Measurements from ENCODE around the gene ARSB. TPM values are rescaled to one million over a fixed set of nuclear protein-coding genes. Genes with fewer than 3 reads are reported as not detected.

Gene ARSB
- total RNA-seq, 6 donors from 2014 or later = 9.8 to 24.1 (median 18.7) TPM

- TF ChIP-seq CTCF (IDR thresholded peaks at IDR 0.05) (no peak), POLR2A (IDR thresholded peaks at IDR 0.05) (no peak), POLR2AphosphoS5 (IDR thresholded peaks at IDR 0.05) (no peak)
- Histone ChIP-seq H3K4me1 (no peaks in the 10 kb centered on the region), H3K36me3 (no peaks in the 10 kb centered on the region), H3K4me3 (no peak overlapping the region), H3K9me3 (no peaks in the 10 kb centered on the region), H3K27ac (no peak overlapping the region), H3K27me3 (no peaks in the 10 kb centered on the region)
- ATAC-seq (ENCODE audit: low FRiP score in 2 of 2) (no peak), DNase-seq (no peak)
- WGBS, 2 donors = 85 to 89% methylated on average over 6 of the region's 6 CpGs
These were observed 223.3 kb downstream of the ARSB start for GRCh38 chr5:78761840-78762239.

- no peak overlapping the region for H3K27ac ChIP-seq
- no peaks in the 10 kb centered on the region for H3K4me1 ChIP-seq
- no peaks in the 10 kb centered on the region for H3K36me3 ChIP-seq
- H3K27me3 ChIP-seq = no peaks in the 10 kb centered on the region
- H3K4me3 ChIP-seq = no peak overlapping the region
- DNase-seq (no peak), ATAC-seq (ENCODE audit: low FRiP score in 2 of 2) (no peak)
- no peaks in the 10 kb centered on the region for H3K9me3 ChIP-seq
- no peak for TF ChIP-seq POLR2A (IDR thresholded peaks at IDR 0.05)
- TF ChIP-seq POLR2AphosphoS5 (IDR thresholded peaks at IDR 0.05) = no peak
- TF ChIP-seq EP300 (IDR thresholded peaks at IDR 0.05) = no peak
- TF ChIP-seq CTCF (IDR thresholded peaks at IDR 0.05) = no peak
These were observed 224.3 kb downstream of the ARSB start for GRCh38 chr5:78760770-78761169.

GRCh38 chr5:78760366-78760765 lies 224.7 kb downstream of the ARSB start:
- ATAC-seq (ENCODE audit: low FRiP score in 2 of 2) (peak; percentile 49 to 60), DNase-seq (no peak)
- H3K27me3 ChIP-seq = no peaks in the 10 kb centered on the region
- no peak overlapping the region for H3K27ac ChIP-seq
- no peaks in the 10 kb centered on the region for H3K9me3 ChIP-seq
- WGBS, 2 donors = 68 to 69% methylated on average over 3 of the region's 3 CpGs
- H3K36me3 ChIP-seq = no peaks in the 10 kb centered on the region
- no peak overlapping the region for H3K4me3 ChIP-seq
- no peak for TF ChIP-seq EP300 (IDR thresholded peaks at IDR 0.05)
- no peak for TF ChIP-seq POLR2A (IDR thresholded peaks at IDR 0.05)
- TF ChIP-seq POLR2AphosphoS5 (IDR thresholded peaks at IDR 0.05) = no peak
- TF ChIP-seq CTCF (IDR thresholded peaks at IDR 0.05) = no peak
- H3K4me1 ChIP-seq = no peaks in the 10 kb centered on the region

- WGBS, 2 donors = 71 to 87% methylated on average over 2 of the region's 2 CpGs
- TF ChIP-seq CTCF (IDR thresholded peaks at IDR 0.05) (no peak), EP300 (IDR thresholded peaks at IDR 0.05) (no peak), POLR2AphosphoS5 (IDR thresholded peaks at IDR 0.05) (no peak), POLR2A (IDR thresholded peaks at IDR 0.05) (no peak)
- no peaks in the 10 kb centered on the region for H3K9me3 ChIP-seq
- no peak for ATAC-seq (ENCODE audit: low FRiP score in 2 of 2)
- H3K27ac ChIP-seq = no peak overlapping the region
- no peaks in the 10 kb centered on the region for H3K36me3 ChIP-seq
- no peaks in the 10 kb centered on the region for H3K27me3 ChIP-seq
- no peaks in the 10 kb centered on the region for H3K4me1 ChIP-seq
- H3K4me3 ChIP-seq = no peak overlapping the region
- no peak for DNase-seq
These were observed 226.8 kb downstream of the ARSB start for GRCh38 chr5:78758169-78758839.

All from upper lobe of left lung (tissue), 6 donors.